SU-DHL-6 (cell line): Measurements from ENCODE around the gene NEAT1.

Experiments
- H2AFZ ChIP-seq: fragments of 200-600 bp; sonication (generic); 2 replicates; pipeline ENCODE4 v1.6.1; 2014; ENCODE audit warnings: low read depth, mild to moderate bottlenecking, moderate library complexity, mixed read lengths, antibody characterized with exemption, low read length; ENCODE audit not compliant: severe bottlenecking
- H3F3A ChIP-seq: fragments of 200-600 bp; shearing (Covaris generic); 2 replicates; pipeline ENCODE4 v1.6.0; 2016; ENCODE audit warnings: antibody characterized with exemption, mild to moderate bottlenecking; ENCODE audit not compliant: insufficient read depth
- H3K27ac ChIP-seq: fragments of 200-600 bp; sonication (generic); 2 replicates; pipeline ENCODE4 v1.5.1; 2016; ENCODE audit warnings: low read depth, mild to moderate bottlenecking, low read length, moderate library complexity, mixed read lengths
- H3K27me3 ChIP-seq: fragments of 200-600 bp; sonication (generic), shearing (Covaris generic); 2 replicates; pipeline ENCODE4 v1.6.0; 2014; ENCODE audit warnings: mild to moderate bottlenecking, low read length
- H3K36me3 ChIP-seq: fragments of 200-600 bp; sonication (generic); 2 replicates; pipeline ENCODE4 v1.6.1; 2014; ENCODE audit warnings: mild to moderate bottlenecking, low read length, mixed read lengths
- H3K4me2 ChIP-seq: fragments of 300-600, 200-600 bp; shearing (Covaris generic), sonication (generic); 2 replicates; pipeline ENCODE4 v1.6.0; 2014; ENCODE audit warnings: low read length, low read depth, mild to moderate bottlenecking; ENCODE audit not compliant: poor library complexity, severe bottlenecking
- H3K4me3 ChIP-seq: fragments of 200-600 bp; sonication (generic); 2 replicates; pipeline ENCODE4 v1.5.1; 2014; ENCODE audit warnings: antibody characterized with exemption, low read length, mild to moderate bottlenecking, mixed read lengths; ENCODE audit not compliant: insufficient read depth, poor library complexity, severe bottlenecking
- H3K79me2 ChIP-seq: fragments of 200-600 bp; sonication (generic); 2 replicates; pipeline ENCODE4 v1.6.1; 2014; ENCODE audit warnings: mild to moderate bottlenecking, low read length, moderate library complexity; ENCODE audit not compliant: insufficient read depth
- H3K9ac ChIP-seq: fragments of 200-600 bp; sonication (generic); 2 replicates; pipeline ENCODE4 v1.7.0; 2014; ENCODE audit warnings: mild to moderate bottlenecking, low read length
- H3K9me2 ChIP-seq: fragments of 200-600 bp; sonication (generic); replicated peaks from 2 replicates; pipeline ENCODE4 v1.6.1; 2014; ENCODE audit warnings: low read length; ENCODE audit not compliant: insufficient read depth
- H3K9me3 ChIP-seq: fragments of 200-600 bp; sonication (generic); 2 replicates; pipeline ENCODE4 v1.6.1; 2014; ENCODE audit warnings: low read length, mixed read lengths; ENCODE audit not compliant: insufficient read depth
- H4K20me1 ChIP-seq: fragments of 200-600 bp; sonication (generic); 2 replicates; pipeline ENCODE4 v1.6.1; 2014; ENCODE audit warnings: low read depth, mild to moderate bottlenecking, antibody characterized with exemption, low read length, moderate library complexity, mixed read lengths
- EZH2phosphoT487 ChIP-seq: fragments of 200-600 bp; sonication (generic), shearing (Covaris generic); conservative IDR thresholded peaks from 2 replicates; pipeline ENCODE4 v1.6.1; 2018; ENCODE audit warnings: mild to moderate bottlenecking, antibody characterized with exemption, low read length, moderate library complexity, mixed read lengths
- TF ChIP-seq, protein P1 (sequence below): fragments of 200-600 bp; sonication (generic); IDR thresholded peaks from one replicate; pipeline ENCODE4 v1.5.1; 2017; ENCODE audit warnings: antibody characterized with exemption, mild to moderate bottlenecking, low read length, moderate library complexity; ENCODE audit not compliant: insufficient read depth, poor library complexity, severe bottlenecking

The NEAT1 gene

DNA sequence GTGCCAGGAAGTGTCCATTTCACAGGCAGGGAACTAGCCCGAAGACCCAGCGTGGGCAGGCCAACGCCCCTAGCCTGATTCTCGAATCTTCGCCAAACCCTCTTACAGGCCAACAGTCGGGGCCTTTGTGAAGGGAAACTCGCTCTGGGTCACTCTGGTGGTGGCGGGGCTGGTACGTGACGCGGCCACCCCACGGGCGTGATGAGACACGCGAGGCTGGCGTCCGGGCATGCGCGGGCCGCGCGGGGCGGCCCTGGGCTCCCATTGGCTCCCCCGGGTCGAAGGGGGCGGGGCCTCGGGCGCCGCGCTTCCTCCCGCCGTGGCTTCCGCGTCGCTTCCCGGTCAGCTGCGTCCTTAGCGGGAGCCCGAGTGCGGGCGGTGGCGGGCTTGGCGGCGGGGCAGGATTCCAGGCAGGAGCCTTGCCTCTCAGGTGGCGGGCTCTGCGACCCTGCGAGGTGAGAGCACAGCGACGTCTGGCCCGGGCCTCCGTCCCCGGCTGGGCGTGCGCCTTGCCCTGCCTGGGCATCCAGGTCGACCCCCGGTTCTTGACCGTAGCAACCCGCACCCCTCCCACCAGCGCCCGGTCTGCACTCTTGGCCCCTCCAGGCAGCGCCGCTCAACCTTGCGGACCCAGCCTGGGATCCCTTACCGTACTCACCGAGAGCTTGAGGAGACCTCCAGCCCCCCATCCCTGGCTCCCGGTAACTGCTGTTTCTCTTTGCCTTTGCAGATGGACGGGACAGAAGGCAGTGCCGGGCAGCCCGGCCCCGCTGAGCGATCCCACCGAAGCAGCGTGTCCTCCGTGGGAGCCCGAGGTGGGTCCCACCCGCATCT lies 36.1 kb upstream of the NEAT1 start, which contains the start of gene FRMD8:
FRMD8 (plus strand) TSS at position 331 of the 834 bp plus-strand sequence; CDS start at position 731, 400 bp downstream.
- 0 out of 2 replicates have a peak, but pooled peaks cover 5% of the 10 kb centered on the region for H3F3A ChIP-seq
- no peaks in the 10 kb centered on the region for H3K27me3 ChIP-seq
- no peaks in the 10 kb centered on the region for H3K36me3 ChIP-seq
- peak within 1 kb of the TSS; percentile 89 for H3K9ac ChIP-seq
- H3K9me2 ChIP-seq = no peaks in the 10 kb centered on the region
- H3K4me3 ChIP-seq = peak within 1 kb of the TSS; percentile 69
- TF ChIP-seq EZH2phosphoT487 = no peak
- TF ChIP-seq, protein P1, sequence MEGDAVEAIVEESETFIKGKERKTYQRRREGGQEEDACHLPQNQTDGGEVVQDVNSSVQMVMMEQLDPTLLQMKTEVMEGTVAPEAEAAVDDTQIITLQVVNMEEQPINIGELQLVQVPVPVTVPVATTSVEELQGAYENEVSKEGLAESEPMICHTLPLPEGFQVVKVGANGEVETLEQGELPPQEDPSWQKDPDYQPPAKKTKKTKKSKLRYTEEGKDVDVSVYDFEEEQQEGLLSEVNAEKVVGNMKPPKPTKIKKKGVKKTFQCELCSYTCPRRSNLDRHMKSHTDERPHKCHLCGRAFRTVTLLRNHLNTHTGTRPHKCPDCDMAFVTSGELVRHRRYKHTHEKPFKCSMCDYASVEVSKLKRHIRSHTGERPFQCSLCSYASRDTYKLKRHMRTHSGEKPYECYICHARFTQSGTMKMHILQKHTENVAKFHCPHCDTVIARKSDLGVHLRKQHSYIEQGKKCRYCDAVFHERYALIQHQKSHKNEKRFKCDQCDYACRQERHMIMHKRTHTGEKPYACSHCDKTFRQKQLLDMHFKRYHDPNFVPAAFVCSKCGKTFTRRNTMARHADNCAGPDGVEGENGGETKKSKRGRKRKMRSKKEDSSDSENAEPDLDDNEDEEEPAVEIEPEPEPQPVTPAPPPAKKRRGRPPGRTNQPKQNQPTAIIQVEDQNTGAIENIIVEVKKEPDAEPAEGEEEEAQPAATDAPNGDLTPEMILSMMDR = no peak
- H3K4me2 ChIP-seq = peak within 1 kb of the TSS; percentile 81
- peak within 1 kb of the TSS; percentile 62 for H2AFZ ChIP-seq
- no peaks in the 10 kb centered on the region for H4K20me1 ChIP-seq
- H3K79me2 ChIP-seq = peaks cover 37% of the 10 kb centered on the region
- H3K9me3 ChIP-seq = no peaks in the 10 kb centered on the region
- peak within 1 kb of the TSS; percentile 21 for H3K27ac ChIP-seq

DNA sequence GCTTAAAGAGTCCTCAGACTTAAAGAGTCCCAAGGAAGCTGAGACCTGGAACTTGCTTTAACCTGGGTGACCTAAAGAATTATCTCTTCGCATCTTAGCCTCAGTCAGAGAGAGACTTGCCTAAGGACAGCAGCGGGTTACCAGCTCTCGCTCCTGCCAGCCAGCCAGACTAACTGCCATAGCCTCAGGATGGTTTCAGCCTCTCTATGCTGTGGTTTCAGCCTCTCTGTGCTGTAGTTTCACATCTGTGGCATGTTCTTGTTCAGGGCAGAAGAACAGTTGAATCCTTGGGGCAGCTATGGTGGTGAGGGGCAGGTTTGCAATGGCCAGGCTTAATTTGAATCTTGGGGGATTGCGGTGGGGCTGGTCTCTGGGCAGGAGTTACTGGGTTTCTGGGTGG lies 33.9 kb upstream of the NEAT1 start:
- TF ChIP-seq, protein P1 = no peak
- TF ChIP-seq EZH2phosphoT487 = no peak
- no peaks in the 10 kb centered on the region for H3K9me3 ChIP-seq
- H3K27ac ChIP-seq = no peak overlapping the region
- H3K9me2 ChIP-seq = no peaks in the 10 kb centered on the region
- H3K36me3 ChIP-seq = no peaks in the 10 kb centered on the region
- H3F3A ChIP-seq = 0 out of 2 replicates have a peak, but pooled peaks cover 5% of the 10 kb centered on the region
- no peaks in the 10 kb centered on the region for H3K27me3 ChIP-seq
- no peak overlapping the region for H2AFZ ChIP-seq
- H4K20me1 ChIP-seq = no peaks in the 10 kb centered on the region
- peak overlapping the region; percentile 81 for H3K4me2 ChIP-seq
- H3K4me3 ChIP-seq = no peak overlapping the region
- no peak overlapping the region for H3K9ac ChIP-seq
- peaks cover 44% of the 10 kb centered on the region for H3K79me2 ChIP-seq

DNA sequence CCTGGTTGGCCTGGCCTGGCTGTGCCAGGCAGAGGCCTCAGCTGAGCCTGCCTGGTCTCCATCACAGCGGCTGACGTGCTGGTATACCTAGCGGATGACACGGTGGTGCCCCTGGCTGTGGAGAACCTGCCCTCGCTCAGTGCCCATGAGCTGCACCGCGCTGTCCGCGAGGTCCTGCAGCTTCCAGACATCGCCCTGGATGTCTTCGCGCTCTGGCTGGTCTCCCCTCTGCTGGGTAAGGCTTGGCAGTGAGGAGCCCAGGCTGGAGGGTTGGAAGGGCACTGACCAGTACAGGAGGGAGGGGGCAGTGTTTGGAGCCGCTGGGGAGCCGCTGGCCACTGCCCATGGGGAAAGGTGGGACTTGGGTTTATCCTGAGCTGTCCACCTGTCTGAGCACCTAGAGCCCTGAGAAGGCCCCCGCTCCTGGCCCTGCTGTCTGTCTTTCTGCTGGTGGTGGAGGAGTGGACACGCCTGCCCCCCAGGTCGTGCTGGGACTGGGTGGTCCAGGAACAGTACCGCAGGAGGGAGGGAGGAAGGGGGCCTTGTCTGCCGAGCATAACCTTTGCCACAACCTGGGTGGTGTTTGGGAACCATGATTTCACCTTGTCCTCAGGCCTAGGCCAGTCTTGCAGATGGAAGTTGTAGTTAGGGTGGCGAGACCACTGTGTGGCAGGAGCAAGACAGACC lies 33.2 kb upstream of the NEAT1 start:
- TF ChIP-seq, protein P1 = no peak
- no peak for TF ChIP-seq EZH2phosphoT487
- no peak overlapping the region for H3K4me2 ChIP-seq
- H3K27ac ChIP-seq = no peak overlapping the region

More for the DNA sequence above, 33.2 kb upstream of the NEAT1 start:
- Histone ChIP-seq H3K27me3 (no peaks in the 10 kb centered on the region), H3K36me3 (no peaks in the 10 kb centered on the region), H4K20me1 (no peaks in the 10 kb centered on the region), H3K9me2 (no peaks in the 10 kb centered on the region), H2AFZ (no peak overlapping the region), H3K9ac (no peak overlapping the region), H3K79me2 (peaks cover 44% of the 10 kb centered on the region), H3K4me3 (no peak overlapping the region), H3K9me3 (no peaks in the 10 kb centered on the region), H3F3A (0 out of 2 replicates have a peak, but pooled peaks cover 4% of the 10 kb centered on the region)
